Stimulated activated naive CD4-positive, alpha-beta T cell treated with Interleukin-2 at 50 U/mL for 16 hours (primary cell): ENCODE measurements around the gene LDB3.

Experiments
- DNase-seq: peaks from one replicate; lab custom pipeline; 2025; lab: John Stamatoyannopoulos, UW

LDB3 gene

DNA sequence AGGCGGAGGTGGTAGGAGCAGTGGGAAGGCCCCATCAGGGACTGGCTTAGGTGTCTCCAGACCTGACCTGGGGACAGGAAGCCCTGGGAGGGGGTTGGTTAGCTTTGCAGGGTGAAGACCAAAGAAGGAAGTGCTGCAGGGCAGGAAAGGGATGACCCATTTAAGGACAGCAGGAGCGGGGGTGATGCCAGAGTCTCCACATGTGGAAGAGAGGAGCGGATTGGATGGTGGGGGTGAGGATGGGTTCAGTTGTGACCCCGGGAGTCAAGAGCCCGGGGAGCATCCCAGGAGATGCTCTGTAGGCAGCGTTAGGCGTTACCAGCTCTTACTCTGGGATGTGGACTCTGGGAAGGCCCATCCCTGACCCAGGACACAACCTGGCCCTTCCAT, 3.1 kb upstream of the LDB3 start:
- no peak for DNase-seq

DNA sequence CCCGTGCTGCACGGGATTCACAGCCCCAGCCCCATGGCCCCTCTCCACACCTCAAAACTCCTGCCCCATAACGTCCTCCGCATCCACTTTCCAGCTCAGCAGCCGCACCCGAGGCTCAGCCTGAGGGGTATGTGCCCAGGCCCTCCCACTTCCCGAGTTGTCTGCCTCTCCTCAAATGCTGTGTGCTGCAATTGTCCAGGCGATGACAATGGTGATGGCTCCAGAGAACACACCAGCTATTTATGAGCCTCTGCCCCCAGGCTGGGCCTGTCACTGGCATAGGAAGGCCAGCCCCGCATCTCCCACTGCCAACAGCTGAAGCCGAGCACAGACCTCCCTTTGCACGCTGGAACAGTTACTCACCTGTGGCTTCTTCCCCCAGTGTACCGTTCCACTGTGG, 2.4 kb upstream of the LDB3 start:
- DNase-seq = no peak

DNA sequence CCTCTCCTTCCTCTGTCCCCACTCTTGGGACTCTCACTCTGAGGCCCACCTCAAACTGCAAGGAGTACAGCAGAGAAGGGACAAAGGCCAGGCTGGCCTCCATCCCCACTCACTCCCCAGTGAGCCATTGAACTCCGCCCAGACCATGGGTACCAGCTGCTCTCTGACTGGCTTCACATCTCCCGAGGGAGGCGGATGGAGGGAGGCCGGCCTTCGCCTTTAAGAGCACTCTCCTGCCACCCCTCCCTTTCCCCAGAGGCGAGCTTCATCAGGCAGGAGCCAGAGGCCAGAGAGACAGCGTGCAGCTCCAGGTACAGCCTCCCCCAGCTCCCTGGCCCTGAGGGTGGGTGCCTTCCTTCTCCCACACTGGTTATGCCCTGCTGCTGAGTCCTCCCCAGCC, 1.8 kb upstream of the LDB3 start:
- DNase-seq = no peak

DNA sequence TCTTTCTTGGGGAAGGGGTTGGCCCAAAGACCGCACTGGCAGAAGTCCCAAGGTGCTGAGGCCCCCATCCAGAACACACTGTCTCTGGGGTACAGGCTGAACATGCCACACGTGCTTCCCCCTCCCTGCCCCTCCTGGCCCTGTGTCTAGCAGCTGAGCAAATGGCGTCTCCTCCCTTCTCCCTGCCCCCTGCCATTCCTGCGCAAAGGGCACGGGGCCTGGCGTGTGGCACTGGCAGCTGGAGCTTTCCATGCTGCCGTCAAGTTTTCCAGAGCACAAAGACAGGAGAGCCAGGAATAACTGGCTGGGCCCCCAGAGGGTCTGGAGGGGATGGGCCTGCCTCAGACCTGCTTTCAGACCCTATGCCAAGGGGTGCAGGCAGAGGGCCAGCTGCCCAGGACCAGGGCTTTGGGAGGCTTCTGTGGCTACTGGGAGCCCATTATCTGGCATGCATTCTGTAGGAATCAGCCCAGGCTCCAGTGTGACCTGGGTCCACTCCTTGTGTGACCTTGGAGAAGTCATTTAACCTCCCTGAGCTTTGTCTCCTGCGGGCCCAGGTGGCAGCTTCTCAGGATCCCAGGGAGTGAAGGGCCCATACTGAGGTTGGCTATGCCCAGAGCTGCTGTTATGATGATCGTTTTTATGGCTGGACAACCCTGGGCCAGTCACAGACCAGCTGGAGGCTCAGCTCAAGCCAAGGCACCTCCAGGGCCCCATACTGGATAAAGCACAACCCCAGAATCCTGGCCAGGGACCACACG, 710 bp upstream of the LDB3 start:
- DNase-seq = no peak

DNA sequence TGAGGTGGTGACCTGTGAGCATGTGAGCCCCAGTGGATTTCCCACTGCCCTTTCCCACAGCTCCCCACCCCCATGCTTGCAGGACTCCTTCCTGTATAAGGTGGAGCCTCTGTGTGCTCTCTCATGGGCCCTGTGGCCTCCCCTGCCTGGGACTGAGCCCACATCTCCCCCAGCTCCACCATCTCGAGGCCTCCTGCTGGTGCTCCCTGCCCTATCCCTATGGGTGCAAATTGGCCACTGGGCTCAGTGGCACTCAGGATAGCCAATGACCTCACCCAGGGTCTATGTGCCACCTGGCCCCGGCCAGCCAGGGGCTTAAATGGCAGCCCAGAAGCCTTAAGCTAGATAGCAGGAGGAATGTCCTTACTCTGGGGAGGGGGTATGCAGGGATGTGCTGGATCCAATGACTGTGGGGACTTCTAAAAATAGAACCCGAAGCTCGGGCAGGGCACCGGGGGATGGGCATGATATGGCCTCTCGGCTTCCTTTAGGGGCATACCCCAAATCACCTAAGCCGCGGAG, 2.0 kb downstream of the LDB3 start:
- DNase-seq = no peak

DNA sequence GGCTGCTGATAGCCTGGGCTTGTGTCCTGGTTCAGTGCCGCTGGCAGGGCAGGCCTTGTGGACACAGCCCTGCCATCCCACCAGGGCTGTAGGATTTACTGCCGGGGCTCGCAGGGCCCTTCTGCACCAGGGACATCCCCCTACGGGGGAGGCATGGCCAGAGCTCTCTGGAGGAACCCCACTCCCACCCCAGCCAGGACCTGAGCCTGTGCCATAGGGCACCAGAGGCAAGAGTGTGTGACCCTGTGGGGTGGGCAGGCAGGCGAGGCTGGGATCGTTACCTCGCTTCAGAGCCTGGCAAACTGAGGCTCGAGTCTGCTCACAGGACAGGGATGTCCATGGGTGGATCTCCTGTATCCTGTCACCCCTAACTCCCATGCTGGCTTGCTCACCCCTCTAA, 2.6 kb downstream of the LDB3 start:
- DNase-seq = no peak

DNA sequence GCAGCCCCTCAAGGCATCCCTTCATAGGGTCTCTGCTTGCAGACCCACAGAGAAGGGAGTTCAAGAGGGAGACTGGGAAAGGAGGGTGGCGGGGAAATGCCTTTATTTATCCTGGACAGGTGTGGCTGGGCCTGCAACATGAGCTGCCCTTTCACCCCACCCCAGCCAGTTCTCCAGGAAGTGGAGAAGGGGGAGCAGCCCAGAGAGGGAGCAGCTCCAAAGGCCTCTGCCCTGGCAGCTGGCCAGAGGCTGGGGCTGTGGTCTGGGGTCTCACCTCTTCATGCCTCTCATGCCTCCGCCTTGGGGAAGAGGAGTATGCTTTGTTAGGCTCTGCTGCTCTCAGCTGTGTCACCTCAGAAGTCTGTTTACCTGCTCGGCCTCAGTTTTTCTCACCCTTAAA, 3.1 kb downstream of the LDB3 start:
- DNase-seq = no peak

DNA sequence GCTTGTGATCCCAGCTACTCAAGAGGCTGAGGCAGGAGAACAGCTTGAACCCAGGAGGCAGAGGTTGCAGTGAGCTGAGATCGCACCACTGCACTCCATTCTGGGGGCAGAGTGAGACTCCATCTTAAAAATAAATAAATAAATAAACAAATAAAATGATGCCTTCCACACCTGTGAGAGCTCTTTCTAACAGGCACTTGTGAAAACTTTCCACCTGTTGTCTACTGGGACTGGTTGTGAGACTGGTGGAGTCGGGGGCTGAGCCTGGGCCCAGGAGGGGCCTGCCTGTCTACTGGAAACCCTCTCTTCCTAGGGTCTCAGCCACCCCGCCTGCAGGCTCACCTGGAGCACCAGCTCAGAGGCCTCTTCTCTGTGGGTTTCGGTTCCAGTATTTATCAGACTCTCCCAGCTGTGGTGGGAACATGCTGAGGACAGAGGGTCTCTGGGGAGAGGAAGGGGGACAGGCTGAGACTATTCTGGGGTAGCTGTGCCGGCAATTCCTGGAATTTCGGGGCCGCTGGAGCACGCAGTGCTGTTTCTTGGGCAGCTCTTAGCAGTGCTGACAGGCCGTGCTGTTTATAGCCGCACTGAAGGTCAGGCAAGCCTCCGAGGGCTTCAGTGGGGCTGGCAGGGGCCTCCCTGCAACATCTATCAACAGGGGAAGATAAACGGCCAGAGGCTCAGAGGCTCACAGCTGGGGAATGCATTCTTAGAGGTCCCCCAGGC, 3.8 kb downstream of the LDB3 start:
- no peak for DNase-seq

DNA sequence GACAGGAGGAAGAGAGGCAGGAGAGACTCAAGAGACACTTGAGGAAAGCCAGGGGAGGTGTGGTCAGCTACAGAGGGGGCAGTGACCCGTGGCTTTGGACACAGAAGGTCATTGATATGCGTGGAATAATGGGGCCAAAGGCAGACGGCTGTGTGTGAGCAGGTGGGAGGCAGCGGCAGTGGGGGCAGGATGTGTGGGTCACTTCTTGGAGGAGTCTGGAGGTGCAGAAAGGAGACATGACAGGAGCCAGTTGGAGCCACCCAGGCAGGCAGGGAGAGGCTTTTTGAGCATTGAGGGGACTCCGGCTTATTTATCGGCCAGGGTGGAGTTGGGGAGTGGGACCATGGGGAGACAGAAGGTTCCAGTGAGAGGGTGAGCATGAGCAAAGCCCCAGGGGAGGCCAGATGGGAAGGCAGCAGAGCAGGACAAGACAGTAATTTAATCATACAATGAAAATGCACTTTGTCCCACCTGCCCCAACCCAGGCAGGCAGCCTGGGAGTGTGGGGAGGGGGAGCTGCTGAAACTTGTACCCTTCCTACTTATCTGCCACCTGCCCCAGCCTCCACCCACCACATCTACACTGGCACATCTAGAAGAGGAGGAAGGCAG, 5.0 kb downstream of the LDB3 start:
- DNase-seq = no peak

DNA sequence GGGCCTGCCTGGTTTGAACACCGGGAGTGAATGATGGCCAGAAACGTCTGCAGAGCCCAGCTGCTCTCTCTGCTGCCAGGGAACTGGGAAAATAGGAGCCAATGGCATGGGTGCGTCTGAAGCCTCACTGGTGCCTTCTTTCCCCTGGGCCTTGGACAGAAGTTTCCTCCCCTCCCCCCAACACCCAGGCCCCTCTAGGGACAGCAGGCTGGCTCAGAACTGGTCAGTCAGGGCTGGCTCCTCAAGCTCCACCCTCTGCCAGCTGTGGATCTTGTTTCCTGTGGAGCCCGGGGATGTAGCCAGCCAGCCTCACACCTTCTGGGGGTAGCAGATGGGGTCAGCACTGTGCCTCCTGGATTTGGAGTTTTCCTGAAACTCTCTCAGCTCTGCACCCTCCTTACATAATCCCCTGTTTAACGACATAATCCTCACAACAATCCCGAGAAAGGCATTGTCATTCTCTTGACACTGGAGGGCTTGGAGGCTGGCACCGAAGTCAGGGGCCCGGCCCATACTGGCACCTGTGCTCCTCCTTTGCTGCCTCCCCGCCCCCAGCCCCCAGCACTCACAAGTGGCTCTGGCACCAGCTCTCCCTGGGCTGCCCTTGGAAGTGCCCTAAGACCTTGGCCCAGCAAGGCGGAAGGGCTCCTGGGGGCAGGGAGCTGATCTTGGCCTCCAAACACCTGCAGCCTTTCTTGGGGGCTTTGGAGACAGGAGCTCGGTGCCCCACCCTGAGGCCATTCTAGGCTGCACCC, 5.7 kb downstream of the LDB3 start:
- no peak for DNase-seq

DNA sequence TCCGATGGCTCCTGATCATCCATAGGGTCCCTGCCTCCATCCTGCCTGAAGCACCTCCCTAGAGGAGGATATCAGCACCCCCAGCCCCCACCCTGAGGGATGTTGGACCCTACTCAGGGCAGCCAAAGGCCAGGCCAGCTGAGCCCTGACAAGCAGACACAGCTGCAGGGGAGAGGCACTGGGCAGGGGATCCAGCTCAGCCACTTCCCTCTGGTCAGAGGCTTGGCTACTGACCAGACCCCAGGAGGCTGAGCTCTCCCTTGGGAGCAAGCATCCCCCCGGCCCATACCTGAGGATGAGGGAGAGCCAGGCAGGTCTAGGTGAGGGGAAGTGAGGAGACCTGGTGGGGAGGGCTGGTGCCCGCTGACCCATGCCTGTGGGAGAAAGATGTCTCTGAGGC, 6.6 kb downstream of the LDB3 start:
- no peak for DNase-seq

DNA sequence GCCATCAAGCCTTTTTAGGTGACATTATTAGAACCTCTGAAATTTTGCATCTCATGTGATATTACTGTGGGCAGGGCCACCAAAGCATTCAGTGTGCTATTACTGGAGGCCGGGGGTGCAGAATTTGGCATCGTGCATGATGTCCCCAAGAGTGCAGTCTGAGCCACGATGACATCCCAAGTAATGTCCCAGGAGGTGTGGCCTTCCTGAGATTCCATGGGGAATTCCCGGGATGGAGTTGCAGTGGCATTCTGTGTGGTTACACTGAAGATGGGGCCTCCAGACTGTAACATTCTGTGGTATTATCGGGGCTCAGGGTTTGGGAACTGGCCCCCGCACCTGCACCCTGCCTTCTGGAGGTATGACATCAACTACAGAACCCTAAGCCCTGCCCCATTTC, 9.1 kb downstream of the LDB3 start:
- DNase-seq = no peak

DNA sequence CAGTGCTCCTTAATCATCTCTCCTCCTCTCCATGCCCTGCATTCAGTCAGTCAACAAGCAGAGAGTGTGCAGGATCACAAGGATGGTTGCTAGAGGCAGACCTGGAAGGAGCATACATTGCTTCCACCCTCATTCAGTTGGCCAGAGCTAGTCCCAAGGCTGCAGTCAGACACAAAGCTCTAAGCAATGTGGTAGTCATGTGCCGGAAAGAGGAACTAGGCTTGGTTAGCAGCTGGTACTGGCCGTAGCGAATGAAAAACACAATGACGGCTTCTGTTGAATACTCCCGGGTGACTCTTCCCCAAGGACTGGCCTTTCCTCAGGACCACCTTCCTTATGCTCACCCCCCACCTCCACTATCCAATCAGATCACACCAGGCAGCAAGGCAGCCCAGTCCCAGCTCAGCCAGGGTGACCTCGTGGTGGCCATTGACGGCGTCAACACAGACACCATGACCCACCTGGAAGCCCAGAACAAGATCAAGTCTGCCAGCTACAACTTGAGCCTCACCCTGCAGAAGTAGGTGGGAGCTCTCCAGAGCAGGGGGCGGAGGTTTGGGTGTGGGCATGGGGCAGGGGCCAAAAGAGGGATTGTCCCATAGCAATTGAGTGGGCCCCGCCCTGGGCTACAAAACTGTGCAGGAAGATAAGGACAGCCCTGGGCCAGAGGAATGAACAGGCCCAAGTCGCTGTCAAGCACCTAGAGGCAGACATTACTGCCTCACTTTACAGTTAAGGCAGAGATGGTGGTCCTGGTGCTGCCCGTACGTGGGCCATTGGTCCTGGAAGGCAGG, 10.9 kb downstream of the LDB3 start:
- no peak for DNase-seq

DNA sequence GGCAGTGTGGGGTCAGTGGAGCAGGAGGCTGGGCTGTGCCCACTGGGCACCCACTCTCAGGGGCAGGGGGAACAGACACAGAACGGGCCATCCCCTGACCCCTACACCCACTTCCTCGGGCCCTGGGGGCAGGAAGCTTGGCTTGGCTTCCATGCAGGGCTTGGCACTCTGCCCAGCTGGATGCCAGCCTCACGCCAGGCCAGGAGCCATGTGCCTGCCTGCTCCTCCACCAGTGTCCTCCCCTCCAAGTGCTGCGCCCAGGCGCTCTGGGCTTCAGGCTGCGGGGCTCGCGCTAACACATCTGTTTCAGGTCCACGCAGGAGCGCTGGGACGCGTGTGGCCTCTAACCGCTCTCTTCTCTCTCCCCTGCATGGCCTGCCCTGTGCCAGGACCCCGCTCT, 12.7 kb downstream of the LDB3 start:
- no peak for DNase-seq

DNA sequence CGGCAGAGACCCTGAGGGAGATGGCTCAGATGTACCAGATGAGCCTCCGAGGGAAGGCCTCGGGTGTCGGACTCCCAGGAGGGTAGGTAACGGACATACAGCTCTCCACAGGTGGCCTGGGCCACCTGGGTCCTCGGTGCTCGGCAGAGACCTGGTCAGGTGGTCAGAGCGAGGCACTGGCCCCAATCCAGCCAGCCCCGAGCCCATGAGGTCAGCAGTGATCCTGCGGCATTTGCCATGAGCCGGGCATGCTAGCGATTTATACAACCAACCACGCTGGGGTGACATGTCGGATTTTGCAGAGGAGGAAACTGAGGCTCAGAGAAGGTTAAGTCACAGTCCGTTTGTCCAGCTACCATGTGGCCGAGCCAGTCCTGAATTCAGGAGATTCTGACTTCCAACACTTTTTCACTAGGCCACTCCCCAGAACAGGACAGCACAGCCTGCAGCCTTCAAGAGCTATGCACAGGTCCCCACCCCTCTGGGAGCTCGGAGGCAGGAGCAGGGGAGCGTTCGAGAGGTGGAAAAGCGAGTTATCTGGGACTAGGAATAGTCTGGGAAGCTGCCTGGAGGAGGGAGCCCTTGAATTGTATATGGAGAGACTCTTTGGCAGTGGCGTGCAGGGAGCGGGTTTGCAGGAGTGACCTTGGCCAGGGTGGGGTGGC, 13.5 kb downstream of the LDB3 start:
- no peak for DNase-seq

DNA sequence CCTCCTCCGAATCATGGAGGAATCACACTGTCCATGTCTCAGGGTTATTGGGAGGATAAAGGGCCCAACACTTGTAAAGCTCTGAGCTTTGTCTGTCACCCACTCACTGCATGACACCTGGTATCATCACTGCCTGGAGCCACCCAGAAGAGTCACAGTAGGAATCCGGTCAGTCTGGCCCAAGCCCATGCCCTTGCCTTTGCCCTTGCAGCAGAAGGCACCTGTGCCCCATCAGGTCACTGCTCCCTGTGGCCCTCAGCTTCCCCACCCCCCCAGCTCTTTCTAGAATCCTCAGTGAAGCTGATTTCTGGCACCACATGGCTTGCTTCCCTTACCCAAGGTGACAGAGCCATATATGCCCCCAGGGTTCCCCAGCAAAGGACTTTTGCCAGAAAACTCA, 14.4 kb downstream of the LDB3 start:
- DNase-seq = no peak

DNA sequence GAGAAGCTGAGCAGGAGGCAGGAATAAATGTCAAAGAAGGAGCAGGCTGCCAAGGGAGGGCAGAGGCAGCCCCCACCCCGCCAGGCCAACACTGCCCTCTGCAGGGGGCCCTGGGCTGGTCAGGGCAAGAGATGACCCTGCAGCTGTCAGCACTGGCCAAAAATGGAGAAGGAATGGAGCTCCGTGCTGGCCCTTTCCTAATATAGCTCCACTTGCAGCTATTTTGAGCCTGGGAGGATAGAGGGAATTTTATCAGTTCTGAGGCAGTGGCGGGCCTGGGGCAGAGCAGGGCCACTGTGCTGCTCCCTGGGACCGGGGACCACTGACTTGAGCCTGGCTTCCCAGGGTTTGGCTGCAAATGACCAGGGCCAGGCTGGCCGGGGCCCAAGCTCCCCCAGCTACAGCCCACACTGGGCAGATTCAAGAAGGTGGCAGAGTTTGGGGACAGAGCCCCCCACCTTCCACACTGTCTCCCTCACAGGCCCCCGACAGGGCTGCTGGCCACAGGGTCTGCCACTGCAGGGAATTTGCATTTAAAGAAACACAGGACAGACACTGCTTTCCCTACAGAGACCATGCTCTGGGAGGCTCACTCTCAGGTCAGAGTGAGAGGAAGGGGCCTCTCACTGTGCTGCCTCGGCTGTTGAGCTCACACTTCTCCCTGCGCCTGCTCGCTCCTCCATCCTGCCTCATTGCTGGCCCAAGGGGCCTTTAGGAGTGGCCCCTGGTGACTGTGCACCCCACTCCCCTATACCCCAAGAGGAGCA, 16.2 kb downstream of the LDB3 start:
- DNase-seq = no peak

DNA sequence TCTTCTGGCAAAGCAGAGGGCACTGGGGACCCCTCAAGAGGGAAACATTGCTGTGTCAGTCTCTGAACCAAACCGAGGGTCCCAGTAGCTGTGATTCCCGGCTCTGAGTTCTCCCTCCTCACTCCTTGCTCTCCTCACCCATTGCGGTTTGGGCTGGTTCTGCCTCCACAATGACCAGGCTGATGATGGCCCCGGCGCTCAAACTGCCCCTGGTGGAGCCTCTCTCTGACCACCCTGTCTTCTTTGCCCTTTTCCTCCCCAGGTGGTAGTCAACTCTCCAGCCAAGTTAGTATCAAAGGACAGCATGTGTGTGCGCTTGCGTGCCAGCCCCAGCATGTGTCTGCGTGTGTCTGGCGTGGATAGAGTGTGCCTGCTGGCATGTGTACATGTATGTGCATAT, 17.1 kb downstream of the LDB3 start:
- no peak for DNase-seq

DNA sequence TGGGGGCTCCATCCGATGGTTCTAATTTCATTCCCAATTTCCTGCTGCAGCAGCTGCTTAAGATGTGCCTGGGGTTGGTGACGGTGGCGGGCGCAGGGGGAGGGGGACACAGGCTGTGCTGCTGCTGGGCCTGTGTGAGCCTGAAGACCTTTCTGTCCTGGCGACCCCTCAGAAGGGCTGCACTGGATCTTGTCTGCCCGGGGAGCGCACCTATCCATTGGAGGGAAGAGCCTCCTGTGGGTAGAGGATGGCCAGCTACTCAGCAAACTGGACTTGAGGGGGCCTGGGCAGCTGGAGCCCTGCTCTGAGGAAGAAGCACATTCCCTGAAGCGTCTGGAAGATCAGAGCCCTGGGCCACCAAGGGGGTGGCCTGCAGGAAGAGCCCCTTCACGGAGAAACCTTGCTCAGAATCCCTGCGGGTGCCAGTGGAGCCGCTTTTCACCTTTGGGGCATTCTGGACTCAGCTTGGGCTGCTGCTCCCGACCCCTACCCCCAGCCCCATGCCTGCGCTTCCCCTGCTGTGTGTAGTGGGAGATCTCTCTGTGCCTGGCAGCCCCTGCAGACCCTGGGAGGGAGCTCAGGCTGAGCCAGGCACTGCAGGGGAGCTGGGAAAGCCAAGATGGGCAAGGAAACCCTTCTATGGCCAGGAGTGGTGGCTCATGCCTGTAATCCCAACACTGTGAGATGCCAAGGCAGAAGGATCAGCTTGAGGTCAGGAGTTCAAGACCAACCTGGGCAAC, 17.8 kb downstream of the LDB3 start:
- no peak for DNase-seq

DNA sequence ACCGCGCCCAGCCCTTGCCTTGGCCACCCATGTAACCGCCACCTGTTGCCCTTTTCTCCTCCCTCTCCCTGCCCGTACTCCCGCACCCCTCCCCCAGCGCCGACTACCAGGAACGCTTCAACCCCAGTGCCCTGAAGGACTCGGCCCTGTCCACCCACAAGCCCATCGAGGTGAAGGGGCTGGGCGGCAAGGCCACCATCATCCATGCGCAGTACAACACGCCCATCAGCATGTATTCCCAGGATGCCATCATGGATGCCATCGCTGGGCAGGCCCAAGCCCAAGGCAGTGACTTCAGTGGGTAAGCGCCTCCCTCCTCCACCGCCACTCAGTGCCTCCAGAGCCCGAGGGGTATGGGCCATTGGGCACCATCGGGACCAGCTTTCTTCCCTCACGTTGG, 18.7 kb downstream of the LDB3 start:
- DNase-seq = no peak
